Measurements from ENCODE around the gene PODNL1.

- TF ChIP-seq TAF1 (IDR thresholded peaks at IDR 0.05; ENCODE audit: borderline replicate concordance, insufficient read depth, low read length) (no peak), REST (IDR thresholded peaks at IDR 0.05; ENCODE audit: insufficient read depth in 1 of 2, low read depth in 2 of 2, low read length in 2 of 2) (no peak)
Observed at GRCh38 chr19:13983213-13983889, 45.1 kb upstream of the PODNL1 start.
